ENCODE data around the gene OR4K5. TPM values are rescaled to one million over a fixed set of nuclear protein-coding genes. Genes with fewer than 3 reads are reported as not detected.

OR4K5 gene
- polyA plus RNA-seq, 10 donors = not detected

Other genes starting within 250 kb of the OR4K5 start
- gene OR11H2, start 206.7 kb upstream of the OR4K5 start, polyA plus RNA-seq (ENCODE audit: insufficient read length in 10 of 10) = not detected
- not detected for gene OR4Q3, start 177.0 kb upstream of the OR4K5 start, polyA plus RNA-seq (ENCODE audit: insufficient read length in 10 of 10)
- gene OR4M1, start 147.1 kb upstream of the OR4K5 start, polyA plus RNA-seq (ENCODE audit: insufficient read length in 10 of 10) = not detected
- gene OR4N2, start 116.8 kb upstream of the OR4K5 start, polyA plus RNA-seq (ENCODE audit: insufficient read length in 10 of 10) = not detected
- not detected for gene OR4K2, start 45.5 kb upstream of the OR4K5 start, polyA plus RNA-seq (ENCODE audit: insufficient read length in 10 of 10)
- gene OR4K1, start 10.3 kb downstream of the OR4K5 start, polyA plus RNA-seq (ENCODE audit: insufficient read length in 10 of 10) = not detected
- not detected for gene OR4K15, start 55.0 kb downstream of the OR4K5 start, polyA plus RNA-seq (ENCODE audit: insufficient read length in 10 of 10)
- gene OR4Q2, start 81.6 kb downstream of the OR4K5 start, polyA plus RNA-seq (ENCODE audit: insufficient read length in 10 of 10) = not detected
- gene OR4K14, start 98.7 kb downstream of the OR4K5 start, polyA plus RNA-seq (ENCODE audit: insufficient read length in 10 of 10) = not detected
- under 1 TPM in 2 of 10 donors, not detected in 8; 0.03 to 0.04 TPM for gene OR4K13, start 115.4 kb downstream of the OR4K5 start, polyA plus RNA-seq (ENCODE audit: insufficient read length in 10 of 10)
- not detected for gene OR4L1, start 139.4 kb downstream of the OR4K5 start, polyA plus RNA-seq (ENCODE audit: insufficient read length in 10 of 10)
- gene OR4K17, start 190.1 kb downstream of the OR4K5 start, polyA plus RNA-seq (ENCODE audit: insufficient read length in 10 of 10) = under 1 TPM in 7 of 10 donors, not detected in 3; 0.03 to 0.12 (median 0.05) TPM
- not detected for gene OR4N5, start 218.2 kb downstream of the OR4K5 start, polyA plus RNA-seq (ENCODE audit: insufficient read length in 10 of 10)